GM21360 (cell line): ENCODE measurements around the gene HMX3.

Experiments used
- ATAC-seq: cut with Tn5 transposase; IDR thresholded peaks from one replicate; pipeline ENCODE4 v1.9.1; 2021; ENCODE audit warnings: mild to moderate bottlenecking, moderate library complexity; ENCODE audit not compliant: unreplicated experiment

The HMX3 gene

GRCh38 chr10:123133541-123134342 is 2.0 kb upstream of the HMX3 start:
- no peak for ATAC-seq

- no peak for ATAC-seq
These were observed 1.3 kb upstream of the HMX3 start for GRCh38 chr10:123134343-123134914.

DNA sequence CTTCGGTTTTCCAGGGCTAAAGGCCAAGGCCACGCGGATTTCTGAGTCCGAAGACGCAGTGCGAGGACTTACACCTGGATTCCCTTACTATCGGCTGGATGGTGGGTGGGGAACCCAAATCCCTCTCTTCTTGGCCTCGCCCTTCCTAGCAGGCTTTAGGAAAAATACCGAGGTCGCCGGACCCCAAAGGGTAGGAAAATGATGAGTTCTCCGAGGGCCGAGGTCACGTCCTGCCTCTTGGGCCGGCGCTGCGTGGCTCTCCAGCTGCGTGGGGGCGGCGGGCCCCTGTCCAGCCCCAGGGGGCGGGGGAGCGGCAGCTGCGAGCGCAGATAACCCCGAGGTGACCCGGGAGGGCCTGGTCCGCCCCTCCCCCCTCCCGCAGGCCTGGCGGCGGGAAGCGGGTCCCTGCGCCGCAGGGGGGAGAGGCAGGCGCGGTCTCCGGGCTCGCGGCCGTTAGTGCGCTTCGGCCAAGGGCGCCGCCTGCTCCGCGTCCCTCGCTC is 805 bp upstream of the HMX3 start:
- no peak for ATAC-seq

DNA sequence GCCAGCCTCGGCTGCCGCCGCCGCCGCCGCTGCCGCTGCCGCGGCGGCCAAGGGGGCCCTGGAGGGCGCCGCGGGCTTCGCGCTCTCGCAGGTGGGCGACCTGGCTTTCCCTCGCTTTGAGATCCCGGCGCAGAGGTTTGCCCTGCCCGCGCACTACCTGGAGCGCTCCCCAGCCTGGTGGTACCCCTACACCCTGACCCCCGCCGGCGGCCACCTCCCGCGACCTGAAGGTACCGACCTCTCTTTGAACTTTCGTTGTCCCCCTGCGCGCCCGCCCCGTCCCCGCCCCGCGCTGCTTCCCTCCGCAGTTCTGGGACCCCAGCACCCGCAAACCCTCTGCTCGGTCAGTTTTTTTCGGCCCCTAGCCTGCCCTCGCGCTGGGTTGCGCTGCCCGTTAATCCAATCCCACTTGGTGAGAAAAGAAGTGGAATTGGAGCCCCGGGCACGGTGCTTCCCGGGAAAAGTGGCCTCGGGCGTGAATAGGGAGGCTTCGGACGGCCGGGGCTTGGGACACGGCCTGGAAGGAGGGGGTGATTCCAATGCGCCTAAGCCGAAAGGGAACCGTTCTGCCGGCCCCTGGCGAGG is 543 bp downstream of the HMX3 start:
- no peak for ATAC-seq

- ATAC-seq: no peak
These were observed 1.3 kb downstream of the HMX3 start for GRCh38 chr10:123136806-123137642.

- ATAC-seq: no peak
These were observed 3.4 kb downstream of the HMX3 start for GRCh38 chr10:123139165-123139520.

GRCh38 chr10:123139521-123140163 is 3.9 kb downstream of the HMX3 start:
- no peak for ATAC-seq

DNA sequence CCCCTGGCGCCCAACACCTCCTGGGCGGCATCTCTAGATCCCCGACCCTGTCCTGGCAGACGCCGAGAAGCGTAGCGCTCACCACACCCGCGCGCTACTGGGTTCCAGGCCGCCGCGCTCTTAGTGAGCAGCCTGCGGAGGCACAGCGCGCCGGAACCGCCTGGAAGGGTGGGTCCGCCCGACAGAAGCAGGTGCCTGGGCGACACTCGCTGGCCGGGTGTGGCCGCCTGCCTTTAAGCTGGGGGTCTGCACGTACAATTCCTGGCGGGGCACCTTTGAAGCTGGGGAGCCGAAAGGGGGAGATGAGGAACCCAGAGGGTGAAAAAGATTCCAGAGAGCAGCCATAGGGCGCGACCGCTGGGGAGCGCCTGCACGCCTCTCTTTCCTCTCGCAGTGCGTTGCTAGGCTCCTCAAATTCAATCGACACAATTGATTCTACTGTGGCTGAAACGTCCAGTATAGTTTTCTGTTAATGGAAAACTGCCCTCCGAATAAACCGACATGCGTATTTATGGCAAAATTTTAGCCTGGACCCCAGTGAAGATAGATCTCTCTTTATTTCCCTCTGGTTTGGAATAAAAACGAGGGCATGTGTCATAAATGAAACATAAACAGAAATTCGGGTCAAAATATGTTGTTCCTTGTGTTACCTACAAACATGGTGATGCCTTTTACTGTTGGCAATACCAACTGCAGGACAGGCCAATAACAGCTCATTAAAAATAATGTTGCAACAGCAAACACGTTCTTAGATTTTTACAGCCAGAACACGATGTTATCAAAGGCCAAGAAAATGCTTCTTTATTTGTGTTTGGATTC is 4.6 kb downstream of the HMX3 start:
- no peak for ATAC-seq

GRCh38 chr10:123140983-123141390 is 5.2 kb downstream of the HMX3 start:
- ATAC-seq: no peak

GRCh38 chr10:123141791-123142700 is 6.3 kb downstream of the HMX3 start:
- no peak for ATAC-seq

DNA sequence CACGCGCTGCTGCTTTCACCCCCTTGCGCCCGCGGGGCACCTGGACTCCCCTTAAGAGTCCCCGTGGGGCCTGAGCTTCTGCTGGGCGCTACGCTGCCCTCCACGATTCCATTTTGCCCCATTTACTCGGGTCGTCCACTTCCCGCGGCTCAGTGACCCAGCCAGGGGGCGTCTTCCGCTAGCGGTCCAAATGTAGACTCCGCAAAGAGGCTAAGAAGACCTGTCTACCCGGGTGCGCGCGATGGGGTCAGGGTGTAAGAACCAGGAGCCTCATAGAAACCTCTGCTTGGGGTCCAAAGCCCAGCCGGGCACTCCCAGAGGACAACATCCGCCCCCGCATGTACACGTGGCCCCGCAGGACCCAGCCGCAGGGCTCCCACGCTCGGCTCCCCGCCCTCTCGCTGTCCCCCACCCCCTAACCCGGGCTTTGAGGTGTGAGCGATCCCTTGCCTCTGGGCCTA is 7.0 kb downstream of the HMX3 start:
- ATAC-seq: no peak

GRCh38 chr10:123143162-123143824 is 7.5 kb downstream of the HMX3 start:
- no peak for ATAC-seq

DNA sequence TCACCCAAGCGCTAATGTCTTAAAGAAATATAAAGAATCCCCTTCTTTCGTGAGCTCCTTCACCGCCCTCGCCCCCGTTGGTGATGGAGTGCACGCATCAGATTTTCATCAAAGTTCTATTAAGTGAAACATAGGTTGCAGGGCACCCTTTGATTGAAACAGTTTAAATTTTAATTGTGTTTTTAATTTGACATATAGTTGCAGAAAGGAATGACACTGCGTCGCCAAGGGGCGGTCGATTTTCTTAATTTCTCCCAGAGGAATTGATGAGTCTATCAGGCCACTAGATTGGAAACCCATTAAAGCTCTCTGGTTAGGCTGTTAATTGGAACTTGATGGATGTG is 8.0 kb downstream of the HMX3 start:
- no peak for ATAC-seq

GRCh38 chr10:123144697-123145541 is 9.1 kb downstream of the HMX3 start:
- no peak for ATAC-seq

DNA sequence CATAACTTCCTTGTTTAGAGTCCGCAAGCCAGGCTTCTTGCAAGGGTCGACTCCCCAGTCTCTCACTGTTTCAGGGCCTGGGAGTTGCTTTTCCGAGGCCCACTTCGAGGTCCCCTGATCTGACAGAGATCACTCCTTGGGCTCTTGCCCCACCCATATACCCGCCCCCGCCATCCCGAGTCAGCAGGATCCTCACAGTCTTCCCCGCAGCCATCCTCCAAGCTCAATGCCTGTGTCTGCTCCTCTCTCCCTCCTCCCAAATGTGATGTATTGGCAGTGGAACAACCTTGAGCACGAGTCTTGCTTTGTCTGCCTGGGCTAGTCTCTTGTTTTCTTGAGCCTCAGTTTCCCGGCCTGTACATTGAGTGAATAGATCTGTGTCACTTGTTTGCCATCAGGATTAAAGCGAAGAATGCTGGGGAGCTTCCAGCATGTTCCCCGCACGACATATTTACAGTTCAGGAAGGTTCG is 9.8 kb downstream of the HMX3 start:
- ATAC-seq: no peak

GRCh38 chr10:123146013-123146893 is 10.5 kb downstream of the HMX3 start:
- ATAC-seq: no peak
